HG03442 (cell line): ENCODE data around the gene ATCAY.
"Not testable (repeated sequence)": the region's sequence is repeated elsewhere in the genome, so short reads cannot be mapped to it uniquely, and the experiment has no call there.

Source experiments
- ATAC-seq: cut with Tn5 transposase; IDR thresholded peaks from one replicate; pipeline ENCODE4 v1.9.1; 2021; ENCODE audit warnings: mild to moderate bottlenecking, moderate library complexity; ENCODE audit not compliant: unreplicated experiment

ATCAY gene

DNA sequence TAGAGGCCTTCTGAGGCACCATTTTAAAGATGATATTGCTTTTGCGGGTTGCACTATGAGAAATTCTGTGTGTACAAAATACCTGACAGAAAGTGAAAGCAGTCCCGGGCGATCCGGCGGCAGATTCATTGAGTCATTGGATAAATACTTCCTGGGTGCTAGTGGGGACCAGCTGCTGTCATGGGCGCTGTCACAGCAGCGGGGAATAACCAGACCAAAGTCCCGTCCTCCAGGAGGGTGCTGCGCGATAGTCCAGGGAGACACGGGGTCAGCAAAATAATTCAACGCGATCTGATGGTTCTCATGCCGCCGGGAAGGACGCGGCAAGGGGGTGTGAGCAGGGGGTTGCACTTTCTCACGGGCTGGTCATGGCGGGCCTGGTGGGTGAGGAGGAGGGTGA lies 25.2 kb upstream of the ATCAY start:
- no peak for ATAC-seq

DNA sequence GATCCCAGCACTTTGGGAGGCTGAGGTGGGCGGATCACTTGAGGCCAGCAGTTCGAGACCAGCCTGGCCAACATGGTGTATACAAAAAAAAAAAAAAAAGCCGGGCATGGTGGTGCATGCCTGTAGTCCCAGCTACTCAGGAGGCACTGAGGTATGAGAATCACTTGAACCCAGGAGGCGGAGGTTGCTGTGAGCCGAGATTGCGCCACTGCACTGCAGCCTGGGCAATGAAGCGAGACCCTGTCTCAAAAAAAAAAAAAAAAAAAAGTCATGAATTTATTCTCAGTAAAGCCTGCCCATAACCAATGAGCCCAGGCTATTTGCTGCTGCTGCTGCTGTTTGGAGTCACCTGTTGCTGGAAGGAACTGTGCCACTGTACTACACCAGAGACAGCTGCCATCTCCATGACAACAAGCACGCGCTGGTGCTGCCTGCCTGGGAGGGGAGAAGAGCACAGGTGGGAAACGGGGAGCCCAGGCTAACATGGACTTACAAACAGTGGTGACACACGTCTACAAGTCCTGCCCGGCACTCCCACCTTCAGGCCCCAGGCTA lies 23.0 kb upstream of the ATCAY start:
- no peak for ATAC-seq

DNA sequence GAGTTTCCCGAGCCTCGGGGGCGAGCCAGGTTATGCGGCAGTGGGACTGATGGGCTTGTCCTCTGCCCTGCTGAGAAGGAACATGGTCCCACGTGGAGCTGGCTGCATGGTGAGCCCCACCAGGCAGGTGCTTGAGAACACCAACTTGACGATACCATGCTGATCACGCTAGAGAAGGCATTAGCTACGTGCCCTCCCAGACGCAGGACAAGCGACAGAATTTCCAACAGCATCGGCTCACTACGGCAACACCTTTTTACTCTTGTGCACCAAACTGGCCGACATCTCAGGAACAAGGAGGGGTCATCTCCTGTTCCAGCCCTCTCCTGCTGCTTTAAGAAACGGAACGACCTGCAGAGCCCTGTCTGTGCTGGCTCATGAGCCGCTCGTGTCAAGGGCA lies 20.0 kb upstream of the ATCAY start:
- ATAC-seq, result no peak

DNA sequence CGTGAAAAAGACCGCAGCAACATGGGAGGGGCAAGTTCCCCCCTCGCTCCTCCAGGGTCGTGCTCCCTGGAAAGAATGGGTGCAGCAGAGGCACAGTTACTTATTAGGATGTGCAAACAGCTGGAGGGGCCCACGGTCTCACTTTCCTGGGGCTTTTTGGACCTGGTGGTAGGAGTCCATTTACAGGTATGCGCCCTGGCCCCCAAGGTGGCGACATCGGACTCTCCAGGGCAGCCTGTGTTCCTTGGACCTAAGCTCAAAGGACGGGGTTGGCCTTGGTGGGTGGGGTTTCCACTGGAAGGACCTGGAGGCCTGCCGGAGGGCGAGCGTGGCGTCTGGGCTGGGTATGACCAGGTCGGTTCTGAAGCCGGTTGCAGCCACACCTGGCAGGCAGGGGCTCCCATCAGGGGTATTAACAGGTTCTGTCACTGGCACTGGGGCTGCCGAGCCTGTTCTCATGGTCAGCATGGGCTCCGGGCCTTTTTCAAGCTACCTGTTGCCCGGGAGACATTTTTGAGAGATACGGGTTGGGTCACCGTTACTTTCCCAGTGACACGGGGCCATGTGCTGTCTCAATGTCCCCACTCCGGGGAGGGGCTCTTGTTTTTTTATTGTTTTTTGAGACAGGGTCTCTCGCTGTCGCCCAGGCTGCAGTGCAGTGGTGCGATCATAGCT lies 17.5 kb upstream of the ATCAY start:
- ATAC-seq, result no peak

DNA sequence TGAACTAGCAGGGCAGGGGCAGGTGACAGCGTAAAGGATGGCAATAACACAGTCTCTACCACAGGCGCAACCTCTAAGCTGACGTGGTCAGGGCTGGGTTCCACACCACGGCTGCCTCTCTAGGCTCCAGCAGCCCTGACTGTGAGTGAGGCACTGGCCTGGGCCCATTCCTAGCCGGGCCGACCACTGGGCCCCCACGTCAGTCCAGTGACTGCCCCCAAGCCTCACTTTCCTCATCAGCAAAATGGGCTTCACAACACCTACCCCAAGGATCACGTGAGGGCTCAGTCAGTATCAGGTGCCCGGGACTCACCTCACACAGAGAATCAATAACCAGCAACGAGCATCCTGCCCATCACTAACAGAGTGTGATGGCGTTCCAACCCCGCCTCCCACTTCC lies 16.8 kb upstream of the ATCAY start:
- no peak for ATAC-seq

DNA sequence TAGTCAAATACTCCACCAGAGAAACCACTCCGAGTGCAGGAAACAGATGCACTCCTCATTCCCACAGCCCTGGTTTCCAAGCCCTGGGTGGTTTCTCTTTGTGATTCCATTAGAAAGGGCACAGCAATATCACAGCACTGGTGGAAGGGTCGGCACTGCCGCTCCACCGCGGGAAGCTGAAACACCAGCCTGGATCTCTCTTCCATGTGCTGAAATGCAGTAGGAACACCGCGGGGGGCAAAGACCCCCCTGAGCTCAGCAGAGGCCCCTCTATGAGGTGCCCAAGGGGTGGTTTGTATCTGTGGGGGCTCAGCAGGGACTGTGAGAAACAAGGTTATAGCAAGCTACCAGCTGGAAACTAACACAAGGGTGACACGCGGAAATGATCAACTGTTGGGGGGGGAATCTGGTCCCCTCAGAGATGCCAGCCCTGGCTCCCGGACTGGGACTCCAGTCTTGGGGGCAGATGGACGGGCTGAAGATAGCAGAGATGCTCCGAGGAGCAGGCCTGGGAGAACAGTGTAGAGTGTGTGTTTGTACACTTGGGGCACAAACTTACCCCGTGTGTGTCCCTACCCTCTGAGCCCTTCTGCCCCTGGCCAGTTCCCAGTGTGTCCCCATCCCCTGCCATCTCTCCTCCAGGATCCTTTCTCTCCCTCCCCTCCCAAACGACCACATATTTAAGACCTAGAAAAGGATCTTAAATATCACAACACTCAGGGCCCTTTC lies 13.4 kb upstream of the ATCAY start:
- ATAC-seq, result no peak

DNA sequence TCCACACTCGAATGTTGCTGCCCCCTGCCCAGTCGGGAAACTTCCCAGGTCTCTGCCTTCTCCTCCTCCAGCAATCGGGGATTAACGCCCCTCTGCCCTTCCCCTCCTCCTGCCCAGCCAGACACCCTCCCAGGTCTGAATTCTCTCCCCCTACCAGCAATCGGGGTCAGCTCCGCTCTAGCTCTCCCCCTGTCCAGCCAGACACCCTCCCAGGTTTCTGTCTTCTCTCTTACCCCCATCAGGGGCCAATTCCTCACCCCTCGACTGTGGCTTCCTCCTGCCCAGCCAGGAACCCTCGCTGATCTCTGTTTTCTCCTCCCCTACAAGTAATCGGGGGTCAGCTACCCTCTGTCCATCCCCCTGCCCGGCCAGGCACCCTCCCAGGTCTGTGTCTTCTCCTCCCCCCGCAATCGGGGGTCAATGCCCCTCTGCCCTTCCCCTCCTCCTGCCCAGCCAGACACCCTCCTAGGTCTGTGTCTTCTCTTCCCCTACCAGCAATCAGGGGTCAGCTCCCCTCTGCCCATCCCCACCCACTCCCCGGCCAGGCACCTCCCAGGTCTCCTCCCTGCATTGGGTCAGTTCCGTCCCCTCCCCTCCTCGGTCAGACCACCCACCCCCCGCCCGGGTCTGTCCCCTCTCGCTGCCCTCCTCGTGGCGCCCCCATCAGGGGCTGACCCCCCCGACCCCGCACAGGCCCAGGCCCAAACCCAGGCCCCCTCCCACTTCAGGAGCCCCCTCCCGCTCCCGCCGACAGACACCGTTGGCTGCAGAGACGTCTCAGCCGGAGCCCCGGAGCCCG lies 12.3 kb upstream of the ATCAY start:
- ATAC-seq, result no peak

DNA sequence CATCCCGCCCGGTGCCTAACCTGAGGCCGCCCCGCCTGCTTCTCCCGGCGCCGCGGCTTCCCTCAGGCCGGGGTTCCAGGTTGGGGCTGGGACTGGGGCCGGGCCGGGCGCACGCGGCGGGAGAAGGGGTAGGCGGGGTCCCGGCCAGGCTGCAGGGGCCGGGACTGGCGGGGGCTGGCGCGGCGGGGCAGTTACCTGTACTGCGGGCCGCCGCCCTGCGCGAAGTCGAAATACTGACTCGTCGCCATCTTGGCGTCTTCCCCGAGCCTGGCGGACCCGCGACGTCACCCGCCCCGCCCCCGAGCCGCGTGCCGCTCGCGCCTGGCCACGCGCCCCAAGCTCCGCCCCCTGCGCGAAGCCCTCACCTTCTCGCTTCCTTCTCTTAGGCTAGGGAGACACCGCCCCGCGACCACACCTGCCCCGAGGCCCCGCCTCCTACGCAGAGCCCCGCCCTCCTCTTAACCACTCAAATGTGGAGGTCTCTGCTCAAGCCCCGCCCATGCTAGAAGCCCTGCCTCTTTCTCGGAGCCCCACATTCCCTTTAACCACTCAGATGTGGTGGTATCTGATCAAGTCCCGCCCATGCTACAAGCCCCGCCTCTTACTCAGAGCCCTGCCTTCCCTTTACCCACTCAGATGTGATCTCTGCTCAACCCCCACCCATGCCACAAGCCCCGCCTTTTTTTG lies 11.6 kb upstream of the ATCAY start, which contains the start of gene ZFR2:
Gene ZFR2, minus strand, starts transcription at position 269 of the 687 bp plus-strand sequence. Its CDS starts 21 bp downstream, at position 248.
- no peak for ATAC-seq

DNA sequence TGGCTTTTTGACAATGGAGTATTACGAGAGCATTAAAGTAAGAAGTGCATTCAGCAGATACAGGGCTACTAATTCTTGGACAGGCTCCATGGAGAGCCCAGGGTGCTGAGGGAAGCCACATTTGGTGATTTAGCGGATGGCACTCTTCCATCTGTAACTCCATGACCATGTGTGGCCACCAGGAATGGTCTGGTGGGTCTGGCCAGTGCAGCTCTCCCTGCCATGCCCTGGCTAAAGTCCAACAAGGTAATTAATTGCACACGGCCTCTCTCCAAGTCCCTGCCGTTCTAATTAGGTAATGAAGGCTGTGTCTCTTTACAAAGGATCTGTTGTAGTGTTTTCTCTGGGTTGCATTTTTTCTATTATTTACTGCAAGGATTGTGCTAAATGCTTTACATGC lies 7.3 kb upstream of the ATCAY start:
- no peak for ATAC-seq

DNA sequence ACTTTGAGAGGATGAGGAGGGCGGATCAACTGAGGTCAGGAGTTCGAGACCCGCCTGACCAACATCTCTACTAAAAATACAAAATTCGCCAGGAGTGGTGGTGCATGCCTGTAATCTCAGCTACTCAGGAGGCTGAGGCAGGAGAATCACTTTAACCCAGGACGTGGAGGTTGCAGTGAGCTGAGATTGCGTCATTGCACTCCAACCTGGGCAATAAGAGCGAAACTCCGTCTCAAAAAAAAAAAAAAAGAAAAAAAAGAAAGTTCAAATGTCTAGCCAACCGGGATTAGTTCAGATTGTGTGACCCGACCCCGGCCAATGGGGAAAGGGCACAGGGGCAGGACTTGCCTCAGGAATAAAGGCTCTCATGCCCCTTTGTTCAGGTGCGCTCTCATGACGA lies 5.8 kb upstream of the ATCAY start:
- not testable (repeated sequence) for ATAC-seq

DNA sequence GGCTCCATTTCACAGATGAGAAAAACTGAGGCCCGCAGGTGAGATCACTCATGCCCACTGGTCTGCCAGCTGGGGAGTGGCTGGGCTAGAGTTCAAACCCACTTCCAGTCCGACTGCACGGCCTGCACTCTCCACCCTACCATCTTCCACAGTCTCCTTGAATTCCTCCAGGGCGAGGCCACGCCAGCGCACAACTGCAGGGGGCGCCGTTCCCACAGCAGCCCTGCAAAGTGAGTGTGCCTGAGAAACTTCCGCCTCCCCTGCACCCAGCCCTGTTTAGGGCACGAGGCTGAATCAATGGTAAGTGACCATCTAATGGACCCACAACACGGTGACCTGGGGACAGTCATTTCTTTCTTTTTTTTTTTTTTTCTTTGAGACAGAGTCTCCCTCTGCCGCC lies 829 bp upstream of the ATCAY start:
- no peak for ATAC-seq

DNA sequence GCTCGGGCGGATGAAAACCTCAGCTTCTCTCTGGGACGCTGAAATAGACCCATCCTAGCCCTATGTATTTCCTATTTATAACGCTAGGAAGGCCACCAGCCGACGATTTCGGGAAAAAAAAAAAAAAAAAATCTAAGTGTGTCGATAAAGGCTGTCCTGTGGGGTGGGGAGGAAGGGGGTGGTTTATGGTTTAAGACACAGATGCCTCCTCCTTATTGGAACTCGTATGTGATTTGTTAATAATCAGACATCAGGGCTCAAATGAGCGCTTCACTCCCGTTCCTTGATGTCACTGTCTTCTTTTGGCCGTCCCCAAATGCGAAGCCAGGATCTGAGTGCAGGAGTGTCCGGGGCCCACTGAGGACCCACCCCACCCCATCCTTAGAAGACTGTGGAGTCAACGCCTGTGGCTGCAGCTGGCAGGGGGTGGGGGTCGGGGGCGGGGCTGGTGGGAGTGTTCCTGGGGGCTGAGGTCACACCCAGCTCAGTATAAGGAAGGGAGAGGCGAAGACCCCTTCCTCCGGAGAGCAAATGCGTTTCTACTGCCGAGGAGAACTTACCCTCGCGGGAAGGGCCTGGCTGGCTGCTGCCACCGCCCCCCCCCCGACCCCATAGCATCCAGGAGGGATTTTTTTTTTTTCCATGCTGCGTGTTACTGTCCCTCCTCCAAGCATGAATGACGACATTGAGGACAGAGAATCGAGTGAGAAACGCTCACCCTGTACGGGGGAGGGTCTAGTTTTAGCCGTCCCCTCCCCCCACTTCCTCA lies 971 bp downstream of the ATCAY start:
- no peak for ATAC-seq

DNA sequence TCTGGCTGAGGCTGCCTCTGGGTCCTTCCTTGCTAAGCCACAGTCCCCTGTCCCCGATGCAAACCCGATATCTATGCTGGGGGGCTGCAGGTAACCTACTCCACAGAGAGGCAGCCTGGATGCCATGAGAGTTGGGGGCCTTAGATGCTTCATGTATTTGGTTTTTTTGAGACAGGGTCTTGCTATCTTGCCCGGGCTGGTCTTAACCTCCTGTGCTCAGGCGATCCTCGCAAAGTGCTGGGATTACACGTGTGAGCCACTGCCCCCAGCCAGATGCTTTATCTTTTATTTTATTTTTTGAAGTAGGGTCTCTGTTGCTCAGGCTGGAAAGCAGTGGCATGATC lies 1.5 kb downstream of the ATCAY start:
- no peak for ATAC-seq

DNA sequence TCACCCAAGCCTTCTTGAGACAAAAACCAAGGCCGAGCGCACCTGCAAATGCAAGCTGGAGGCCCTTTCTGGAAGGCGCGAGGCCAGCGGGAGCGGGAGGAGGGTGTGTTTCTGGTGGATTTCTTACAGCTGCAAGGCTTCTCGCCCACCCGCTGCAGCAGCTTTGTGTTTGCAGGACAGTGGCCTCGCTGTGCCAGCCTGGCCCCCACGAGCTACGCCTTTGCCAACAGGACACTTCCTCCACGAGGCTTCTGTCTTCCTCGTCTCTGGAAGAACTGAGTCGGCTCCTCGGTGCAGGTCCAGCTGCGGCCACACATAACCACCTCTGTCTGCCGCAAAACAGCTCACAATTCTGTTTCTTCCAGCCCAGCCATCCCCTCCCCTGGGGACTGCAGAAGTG lies 10.1 kb downstream of the ATCAY start:
- no peak for ATAC-seq

DNA sequence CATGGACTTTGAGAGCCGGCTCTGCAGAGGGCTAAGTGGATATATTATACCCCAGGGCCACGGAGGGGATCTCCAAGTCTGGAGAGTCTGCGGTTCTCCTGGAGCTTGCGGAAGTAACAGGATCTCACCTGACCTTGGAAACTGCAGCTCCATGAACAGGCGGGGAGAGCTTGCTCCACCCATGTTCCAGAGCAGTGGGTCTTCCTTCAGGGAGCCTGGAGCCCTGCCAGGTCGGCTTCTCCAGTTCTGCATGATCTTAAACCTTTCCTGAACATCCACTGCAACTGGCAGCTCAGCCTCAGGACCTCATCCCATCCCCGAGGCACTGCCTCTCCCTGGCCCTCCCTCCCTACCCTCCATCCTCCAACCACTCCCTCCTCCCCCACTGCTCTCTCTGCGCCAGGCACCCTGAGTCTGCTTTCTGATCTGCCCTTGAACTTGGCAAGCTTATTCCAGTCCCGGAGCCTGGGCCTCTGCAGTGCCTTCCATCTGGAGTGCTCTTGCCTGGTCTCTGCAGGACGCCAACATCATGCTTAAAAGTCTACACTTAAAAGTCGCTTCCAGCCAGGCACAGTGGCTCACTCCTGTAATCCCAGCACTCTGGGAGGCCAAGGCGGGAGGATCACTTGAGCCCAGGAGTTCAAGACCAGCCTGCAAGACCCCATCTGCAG lies 13.2 kb downstream of the ATCAY start:
- ATAC-seq, result no peak

DNA sequence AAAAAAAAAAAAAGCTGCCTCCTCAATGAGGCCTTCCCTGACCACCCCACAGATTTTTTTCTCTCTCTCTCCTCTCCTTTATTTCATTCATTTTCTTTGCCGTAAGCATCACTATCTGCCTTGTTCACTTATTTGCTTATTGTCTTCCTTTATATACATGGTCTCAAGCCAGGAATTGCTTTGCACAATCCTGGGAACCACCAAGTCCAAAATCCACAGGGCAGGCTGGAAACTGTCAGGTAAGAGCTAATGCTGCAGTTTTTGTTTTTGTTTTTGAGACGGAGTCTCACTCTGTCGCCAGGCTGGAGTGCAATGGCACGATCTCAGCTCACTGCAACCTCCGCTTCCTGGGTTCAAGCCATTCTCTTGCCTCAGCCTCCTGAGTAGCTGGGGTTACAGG lies 14.5 kb downstream of the ATCAY start:
- not testable (repeated sequence) for ATAC-seq

DNA sequence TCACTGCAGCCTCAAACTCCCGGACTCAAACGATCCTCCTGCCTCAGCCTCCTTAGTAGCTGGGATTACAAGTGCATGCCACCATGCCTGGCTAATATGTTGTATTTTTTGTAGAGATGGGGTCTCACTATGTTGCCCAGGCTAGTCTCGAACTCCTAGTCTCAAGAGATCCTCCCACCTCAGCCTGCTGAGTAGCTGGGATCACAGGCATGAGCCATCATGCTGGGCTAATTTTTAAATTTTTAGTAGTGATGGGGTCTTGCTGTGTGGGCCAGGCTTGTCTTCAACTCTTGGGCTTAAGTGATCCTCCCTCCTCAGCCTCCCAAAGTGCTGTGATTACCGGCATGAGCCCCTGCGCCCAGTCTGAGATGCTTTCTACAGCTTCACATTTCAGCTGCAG lies 15.3 kb downstream of the ATCAY start:
- no peak for ATAC-seq

DNA sequence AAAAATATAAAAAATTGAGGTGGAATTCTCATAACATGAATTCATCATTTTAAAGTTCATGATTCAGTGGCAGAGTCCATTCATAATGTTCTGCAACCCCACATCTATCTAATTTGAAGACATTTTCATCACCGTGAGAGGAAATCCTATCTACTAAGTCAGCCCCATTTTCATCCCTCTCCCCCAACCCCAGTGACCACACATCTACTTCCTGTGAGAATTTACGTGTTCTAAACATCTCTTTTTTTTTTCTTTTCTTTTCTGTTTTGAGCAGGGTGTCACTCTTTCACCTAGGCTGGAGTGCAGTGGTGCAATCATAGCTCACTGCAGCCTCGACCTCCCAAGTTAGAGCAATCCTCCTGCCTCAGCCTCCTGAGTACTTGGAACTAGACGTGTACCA lies 17.5 kb downstream of the ATCAY start:
- ATAC-seq, result no peak

DNA sequence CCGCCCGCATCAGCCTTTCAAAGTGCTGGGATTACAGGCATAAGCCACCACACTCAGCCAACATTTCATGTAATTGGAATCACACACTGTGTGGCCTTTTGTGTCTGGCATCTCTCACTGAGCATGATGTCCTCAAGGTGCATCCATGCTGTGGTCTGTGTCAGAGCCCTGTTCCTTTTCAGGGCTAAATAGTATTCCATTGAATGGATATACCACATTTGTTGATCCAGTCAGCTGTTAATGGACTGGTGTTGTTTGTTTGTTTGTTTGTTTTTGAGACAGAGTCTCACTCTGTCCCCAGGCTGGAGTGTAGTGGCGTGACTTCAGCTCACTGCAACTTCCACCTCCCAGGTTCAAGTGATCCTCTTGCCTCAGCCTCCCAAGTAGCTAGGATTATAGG lies 17.9 kb downstream of the ATCAY start:
- no peak for ATAC-seq
